ENCODE measurements around the gene DIDO1. TPM values are rescaled to one million over a fixed set of nuclear protein-coding genes. Genes with fewer than 3 reads are reported as not detected.
A peak's percentile ranks its signal among the peaks of the same experiment; 100 is the strongest.

DIDO1 gene
- total RNA-seq, 1 donor from 2014 or later = 38.9 TPM

- intact Hi-C loops (cut with DNase I) = no loop called here
- DNase-seq (ENCODE audit: low spot score) = no peak
Measured at GRCh38 chr20:62952968-62953838, 26.9 kb upstream of the DIDO1 start.

- peak; percentile 84 for DNase-seq (ENCODE audit: low spot score)
- intact Hi-C loops (cut with DNase I) = no loop called here
Measured at GRCh38 chr20:62952373-62952967, 26.2 kb upstream of the DIDO1 start, which contains the start of gene SLC17A9. TSS of gene SLC17A9 (plus strand) at chr20:62952709. CDS start at chr20:62952831, 122 bp downstream.

- DNase-seq (ENCODE audit: low spot score) = no peak
- intact Hi-C loops (cut with DNase I) = no loop called here
Measured at GRCh38 chr20:62951896-62952372, 25.6 kb upstream of the DIDO1 start.

- intact Hi-C loops (cut with DNase I) = no loop called here
- no peak for DNase-seq (ENCODE audit: low spot score)
Measured at GRCh38 chr20:62951143-62951895, 25.0 kb upstream of the DIDO1 start.

GRCh38 chr20:62950741-62951140 lies 24.4 kb upstream of the DIDO1 start:
- no peak for DNase-seq (ENCODE audit: low spot score)
- intact Hi-C loops (cut with DNase I) = no loop called here

GRCh38 chr20:62949962-62950361 lies 23.7 kb upstream of the DIDO1 start:
- intact Hi-C loops (cut with DNase I) = no loop called here
- DNase-seq (ENCODE audit: low spot score) = no peak

- intact Hi-C loops (cut with DNase I) = no loop called here
- DNase-seq (ENCODE audit: low spot score) = no peak
Measured at GRCh38 chr20:62949153-62949821, 23.0 kb upstream of the DIDO1 start.

GRCh38 chr20:62947532-62948300 lies 21.4 kb upstream of the DIDO1 start:
- intact Hi-C loops (cut with DNase I) = no loop called here
- no peak for DNase-seq (ENCODE audit: low spot score)

GRCh38 chr20:62946918-62947317 lies 20.6 kb upstream of the DIDO1 start:
- intact Hi-C loops (cut with DNase I) = no loop called here
- no peak for DNase-seq (ENCODE audit: low spot score)

GRCh38 chr20:62945771-62946339 lies 19.6 kb upstream of the DIDO1 start:
- intact Hi-C loops (cut with DNase I) = no loop called here
- no peak for DNase-seq (ENCODE audit: low spot score)

- intact Hi-C loops (cut with DNase I) = no loop called here
- DNase-seq (ENCODE audit: low spot score) = no peak
Measured at GRCh38 chr20:62944746-62945145, 18.4 kb upstream of the DIDO1 start.

- no peak for DNase-seq (ENCODE audit: low spot score)
- intact Hi-C loops (cut with DNase I) = no loop called here
Measured at GRCh38 chr20:62944184-62944583, 17.9 kb upstream of the DIDO1 start.

GRCh38 chr20:62943396-62943795 lies 17.1 kb upstream of the DIDO1 start:
- peak; percentile 7 for DNase-seq (ENCODE audit: low spot score)
- intact Hi-C loops (cut with DNase I) = no loop called here

GRCh38 chr20:62942456-62942855 lies 16.2 kb upstream of the DIDO1 start:
- DNase-seq (ENCODE audit: low spot score) = peak; percentile 55
- intact Hi-C loops (cut with DNase I) = no loop called here

- no peak for DNase-seq (ENCODE audit: low spot score)
- intact Hi-C loops (cut with DNase I) = no loop called here
Measured at GRCh38 chr20:62941792-62942191, 15.5 kb upstream of the DIDO1 start.

GRCh38 chr20:62940875-62941274 lies 14.6 kb upstream of the DIDO1 start:
- intact Hi-C loops (cut with DNase I) = no loop called here
- no peak for DNase-seq (ENCODE audit: low spot score)

GRCh38 chr20:62938105-62938888 lies 12.0 kb upstream of the DIDO1 start, which contains the start of gene GID8:
TSS of gene GID8 (plus strand) at chr20:62938147. CDS start at chr20:62941503, 3,356 bp downstream.
- intact Hi-C loops (cut with DNase I) = loop anchor here (2.0 kb wide), 1 partner anchor 15 kb away; no protein-coding TSS in a partner anchor
- no peak for DNase-seq (ENCODE audit: low spot score)

Data from cardiac septum (tissue), 1 donor.